ENCODE results near the gene NOXRED1. TPM values are rescaled to one million over a fixed set of nuclear protein-coding genes. Genes with fewer than 3 reads are reported as not detected.

Gene NOXRED1
- total RNA-seq, 4 donors from 2014 or later, result 0.68 to 2.2 (median 1.4) TPM

GRCh38 chr14:77467801-77468200 lies 44.5 kb upstream of the NOXRED1 start:
- peaks cover 0 to 11% (median 0%) of the 10 kb centered on the region in 4 donors for H3K4me1 ChIP-seq
- in situ Hi-C loops (cut with MboI; ENCODE audit: low pct_ligation_motif_present in 1 of 4, low pct_unique_long_range_greater_than_20kb in 1 of 4, low sequenced_read_pairs in 3 of 4), result loop anchor here in 1 of 4 donors (10.0 kb wide), 1 partner anchor 77 kb away; no protein-coding TSS in a partner anchor
- intact Hi-C loops (cut with DNase I; ENCODE audit: low total_unique reads), result no loop called here
- WGBS, 2 donors (ENCODE audit: low coverage in 1 of 2), result 79 to 92% methylated on average over 5 of the region's 5 CpGs
- no peak overlapping the region for H3K4me3 ChIP-seq
- peaks cover 0 to 57% (median 27%) of the 10 kb centered on the region in 4 donors for H3K36me3 ChIP-seq
- DNase-seq, result no peak
- no peak for TF ChIP-seq POLR2A (IDR thresholded peaks at IDR 0.05)
- no peak for TF ChIP-seq POLR2AphosphoS5 (IDR thresholded peaks at IDR 0.05)
- no peak for TF ChIP-seq EP300 (IDR thresholded peaks at IDR 0.05; ENCODE audit: low read depth)
- no peaks in the 10 kb centered on the region for H3K9me3 ChIP-seq
- H3K27me3 ChIP-seq, result no peaks in the 10 kb centered on the region
- H3K27ac ChIP-seq, result no peak overlapping the region

- 28 to 33% methylated on average over 9 to 13 of the region's 13 CpGs for WGBS, 2 donors (ENCODE audit: low coverage in 1 of 2)
- peak; percentile 73 for DNase-seq
- peak; percentile 55 to 60 (median 58) for TF ChIP-seq CTCF (IDR thresholded peaks at IDR 0.05)
- TF ChIP-seq EP300 (IDR thresholded peaks at IDR 0.05; ENCODE audit: low read depth), result no peak
- in situ Hi-C loops (cut with MboI; ENCODE audit: low pct_ligation_motif_present in 1 of 4, low pct_unique_long_range_greater_than_20kb in 1 of 4, low sequenced_read_pairs in 3 of 4) (loop anchor here in 1 of 4 donors (10.0 kb wide), 2 partner anchors 134 to 256 kb away; partner anchors contain the start of genes GSTZ1 and POMT2), intact Hi-C loops (cut with DNase I; ENCODE audit: low total_unique reads) (no loop called here)
- no peaks in the 10 kb centered on the region for H3K27me3 ChIP-seq
- H3K4me3 ChIP-seq, result peak overlapping the region; percentile 62 to 88 (median 72)
- H3K36me3 ChIP-seq, result peaks cover 0 to 40% (median 16%) of the 10 kb centered on the region in 4 donors
- peak overlapping the region; percentile 88 to 94 (median 91) for H3K27ac ChIP-seq
- peaks cover 14 to 30% (median 21%) of the 10 kb centered on the region in 4 donors for H3K4me1 ChIP-seq
- H3K9me3 ChIP-seq, result no peaks in the 10 kb centered on the region
Measured at GRCh38 chr14:77459072-77459723, 35.9 kb upstream of the NOXRED1 start.

- peak overlapping the region; percentile 88 to 94 (median 91) for H3K27ac ChIP-seq
- TF ChIP-seq EP300 (IDR thresholded peaks at IDR 0.05; ENCODE audit: low read depth), result no peak
- TF ChIP-seq POLR2A (IDR thresholded peaks at IDR 0.05), result no peak
- TF ChIP-seq CTCF (IDR thresholded peaks at IDR 0.05), result no peak
- TF ChIP-seq POLR2AphosphoS5 (IDR thresholded peaks at IDR 0.05), result no peak
- peaks cover 14 to 30% (median 21%) of the 10 kb centered on the region in 4 donors for H3K4me1 ChIP-seq
- in situ Hi-C loops (cut with MboI; ENCODE audit: low pct_ligation_motif_present in 1 of 4, low pct_unique_long_range_greater_than_20kb in 1 of 4, low sequenced_read_pairs in 3 of 4) (loop anchor here in 1 of 4 donors (10.0 kb wide), 2 partner anchors 134 to 256 kb away; partner anchors contain the start of genes GSTZ1 and POMT2), intact Hi-C loops (cut with DNase I; ENCODE audit: low total_unique reads) (no loop called here)
- WGBS, 2 donors (ENCODE audit: low coverage in 1 of 2), result 0% methylated on average over 1 to 28 of the region's 29 CpGs
- peak; percentile 43 for DNase-seq
- no peaks in the 10 kb centered on the region for H3K9me3 ChIP-seq
- H3K27me3 ChIP-seq, result no peaks in the 10 kb centered on the region
- H3K36me3 ChIP-seq, result peaks cover 0 to 36% (median 13%) of the 10 kb centered on the region in 4 donors
- peak overlapping the region; percentile 62 to 88 (median 72) for H3K4me3 ChIP-seq
Measured at GRCh38 chr14:77458249-77458950, 35.1 kb upstream of the NOXRED1 start.

- TF ChIP-seq POLR2A (IDR thresholded peaks at IDR 0.05), result peak; percentile 57
- peak; percentile 77 to 88 (median 86) for TF ChIP-seq POLR2AphosphoS5 (IDR thresholded peaks at IDR 0.05)
- no peak for TF ChIP-seq EP300 (IDR thresholded peaks at IDR 0.05; ENCODE audit: low read depth)
- no peak for TF ChIP-seq CTCF (IDR thresholded peaks at IDR 0.05)
- WGBS, 2 donors (ENCODE audit: low coverage in 1 of 2), result 0% methylated on average over 2 to 50 of the region's 50 CpGs
- intact Hi-C loops (cut with DNase I; ENCODE audit: low total_unique reads), result no loop called here
Measured at GRCh38 chr14:77457522-77458248, 34.4 kb upstream of the NOXRED1 start, which contains the start of the genes AHSA1 and VIPAS39. AHSA1 (plus strand) TSS chr14:77458093; CDS start chr14:77458190, 97 bp downstream. VIPAS39 (minus strand) TSS chr14:77457601; CDS start chr14:77454102, 3,499 bp downstream.

More at GRCh38 chr14:77457522-77458248, 34.4 kb upstream of the NOXRED1 start, which contains the start of the genes AHSA1 and VIPAS39:
- DNase-seq, result peak; percentile 96
- in situ Hi-C loops (cut with MboI; ENCODE audit: low pct_ligation_motif_present in 1 of 4, low pct_unique_long_range_greater_than_20kb in 1 of 4, low sequenced_read_pairs in 3 of 4), result loop anchor here in 1 of 4 donors (10.0 kb wide), 2 partner anchors 133 to 257 kb away; partner anchors contain the start of genes GSTZ1 and POMT2
- Histone ChIP-seq H3K9me3 (no peaks in the 10 kb centered on the region), H3K4me3 (peak within 1 kb of the TSS; percentile 62 to 88 (median 72)), H3K4me1 (peaks cover 14 to 30% (median 21%) of the 10 kb centered on the region in 4 donors), H3K27me3 (no peaks in the 10 kb centered on the region), H3K27ac (peak within 1 kb of the TSS; percentile 88 to 94 (median 91)), H3K36me3 (peaks cover 0 to 34% (median 10%) of the 10 kb centered on the region in 4 donors)

All from transverse colon (tissue), 4 donors.